ENCODE measurements around the gene UBQLN2.

- TF ChIP-seq NFYA (IDR thresholded peaks at IDR 0.05; ENCODE audit: borderline replicate concordance, low read depth, low read length) (no peak), HDAC2 (IDR thresholded peaks at IDR 0.05) (no peak), NFXL1 (IDR thresholded peaks at IDR 0.05; ENCODE audit: borderline replicate concordance) (no peak), HDGF (IDR thresholded peaks at IDR 0.05) (peak; percentile 48; the same call in 1 of the 2 replicates), CTCF (IDR thresholded peaks at IDR 0.05 in 2 of 3, conservative IDR thresholded peaks at IDR 0.05 in 1 of 3; ENCODE audit: control insufficient read depth in 2 of 3, extremely low read depth in 1 of 3, insufficient read depth in 1 of 3, low read depth in 3 of 3, low read length in 3 of 3) (no peak), SMAD1 (IDR thresholded peaks at IDR 0.05; ENCODE audit: low read depth, partially characterized antibody) (no peak), USF2 (IDR thresholded peaks at IDR 0.05; ENCODE audit: borderline replicate concordance, low read depth, low read length) (no peak), EP300 (IDR thresholded peaks at IDR 0.05; ENCODE audit: borderline replicate concordance in 1 of 2, control insufficient read depth in 1 of 2, low read depth in 2 of 2, low read length in 2 of 2) (no peak), JUNB (IDR thresholded peaks at IDR 0.05) (no peak), POLR2A (IDR thresholded peaks at IDR 0.05; ENCODE audit: low read depth, low read length) (peak; percentile 93), E2F4 (IDR thresholded peaks at IDR 0.05; ENCODE audit: low read depth, low read length) (no peak), FOXM1 (IDR thresholded peaks at IDR 0.05; ENCODE audit: low read depth, low read length) (no peak)
Measured at GRCh38 chrX:56563231-56564161, at the start of gene UBQLN2.
